ENCODE data around the gene MX2. TPM values are rescaled to one million over a fixed set of nuclear protein-coding genes. Genes with fewer than 3 reads are reported as not detected.

MX2 gene
- total and polyA plus RNA-seq, 10 of the 15 experiments (the other 5 are each of a cell fraction or from before 2014, with no cell fraction given): 10.5 to 167 (median 46.1) TPM

DNA sequence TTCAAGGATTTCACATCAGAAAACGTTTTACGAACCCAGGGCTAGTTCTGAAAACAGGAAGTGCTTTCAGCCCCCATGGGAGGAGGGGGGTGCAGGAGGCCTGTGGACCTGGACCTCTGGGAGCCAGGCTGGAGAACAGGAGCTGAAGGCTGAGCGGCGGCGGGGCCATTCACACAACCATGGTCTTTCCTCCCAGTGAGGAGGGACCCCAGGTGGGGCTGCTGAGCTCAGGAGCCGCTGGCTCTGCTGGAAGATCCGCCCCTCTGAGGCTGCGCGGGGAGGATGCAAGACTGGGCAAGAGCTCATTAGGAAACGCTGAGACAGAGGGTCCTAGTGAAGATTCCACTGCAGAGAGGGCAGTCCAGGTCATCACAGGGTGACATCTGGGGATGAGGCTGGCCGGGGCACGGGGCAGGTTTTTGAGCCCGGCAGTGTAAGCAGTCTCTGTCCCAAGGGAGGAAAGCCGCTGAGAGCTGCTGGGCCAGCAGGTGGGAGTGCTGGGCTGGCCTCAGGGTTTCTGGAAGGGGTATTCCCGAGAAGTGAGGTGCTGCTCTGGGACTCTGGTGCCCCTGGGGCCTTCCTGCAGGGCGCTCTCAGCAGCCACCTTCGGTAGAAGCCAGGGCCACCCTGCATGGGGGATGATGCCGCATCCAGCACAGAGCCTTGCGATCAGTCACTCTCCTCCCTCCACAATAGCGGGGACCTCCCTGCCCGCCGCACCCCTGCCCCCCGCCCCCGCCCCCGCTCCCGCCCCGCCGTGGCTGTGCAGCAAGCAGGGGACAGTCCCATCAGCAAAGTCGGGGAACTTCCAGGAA lies 7.5 kb downstream of the MX2 start (continued):
- TF ChIP-seq PAX5 (IDR thresholded peaks at IDR 0.05; ENCODE audit: borderline replicate concordance, low read depth, low read length) (peak; percentile 46; the same call in 1 of the 2 replicates), ZNF207 (IDR thresholded peaks at IDR 0.05; ENCODE audit: borderline replicate concordance) (peak; percentile 66; the same call in 1 of the 2 replicates), RCOR1 (conservative IDR thresholded peaks at IDR 0.05; ENCODE audit: low read depth, low read length) (no peak), FOS (IDR thresholded peaks at IDR 0.05; ENCODE audit: borderline replicate concordance, extremely low read depth, insufficient read length) (no peak), ASH2L (IDR thresholded peaks at IDR 0.05; ENCODE audit: borderline replicate concordance, low read depth) (no peak), CBX3 (IDR thresholded peaks at IDR 0.05; ENCODE audit: borderline replicate concordance, low read depth) (no peak), SREBF2 (IDR thresholded peaks at IDR 0.05; ENCODE audit: low read length) (no peak), ZZZ3 (IDR thresholded peaks at IDR 0.05; ENCODE audit: control insufficient read depth, insufficient read length, low read depth) (no peak), ESRRA (IDR thresholded peaks at IDR 0.05; ENCODE audit: low read length) (no peak), ZSCAN29 (IDR thresholded peaks at IDR 0.05) (no peak), BHLHE40 (IDR thresholded peaks at IDR 0.05; ENCODE audit: borderline replicate concordance in 1 of 2, low read depth in 2 of 2, low read length in 1 of 2) (peak; percentile 10 to 58; a peak in 3 of 4 replicates), SREBF1 (IDR thresholded peaks at IDR 0.05; ENCODE audit: low read length) (no peak), SP1 (IDR thresholded peaks at IDR 0.05; ENCODE audit: low read depth, low read length) (peak; percentile 10), RBBP5 (conservative IDR thresholded peaks at IDR 0.05) (no peak), CEBPB (IDR thresholded peaks at IDR 0.05; ENCODE audit: borderline replicate concordance in 1 of 2, low read depth in 2 of 2, low read length in 2 of 2) (no peak), SMAD1 (IDR thresholded peaks at IDR 0.05; ENCODE audit: low read depth, partially characterized antibody) (peak; percentile 33), SMARCA5 (IDR thresholded peaks at IDR 0.05) (no peak), MYC (IDR thresholded peaks at IDR 0.05; ENCODE audit: insufficient read depth, insufficient read length, insufficient replicate concordance, low read length, severe bottlenecking) (no peak)
- TF ChIP-seq, protein P1, sequence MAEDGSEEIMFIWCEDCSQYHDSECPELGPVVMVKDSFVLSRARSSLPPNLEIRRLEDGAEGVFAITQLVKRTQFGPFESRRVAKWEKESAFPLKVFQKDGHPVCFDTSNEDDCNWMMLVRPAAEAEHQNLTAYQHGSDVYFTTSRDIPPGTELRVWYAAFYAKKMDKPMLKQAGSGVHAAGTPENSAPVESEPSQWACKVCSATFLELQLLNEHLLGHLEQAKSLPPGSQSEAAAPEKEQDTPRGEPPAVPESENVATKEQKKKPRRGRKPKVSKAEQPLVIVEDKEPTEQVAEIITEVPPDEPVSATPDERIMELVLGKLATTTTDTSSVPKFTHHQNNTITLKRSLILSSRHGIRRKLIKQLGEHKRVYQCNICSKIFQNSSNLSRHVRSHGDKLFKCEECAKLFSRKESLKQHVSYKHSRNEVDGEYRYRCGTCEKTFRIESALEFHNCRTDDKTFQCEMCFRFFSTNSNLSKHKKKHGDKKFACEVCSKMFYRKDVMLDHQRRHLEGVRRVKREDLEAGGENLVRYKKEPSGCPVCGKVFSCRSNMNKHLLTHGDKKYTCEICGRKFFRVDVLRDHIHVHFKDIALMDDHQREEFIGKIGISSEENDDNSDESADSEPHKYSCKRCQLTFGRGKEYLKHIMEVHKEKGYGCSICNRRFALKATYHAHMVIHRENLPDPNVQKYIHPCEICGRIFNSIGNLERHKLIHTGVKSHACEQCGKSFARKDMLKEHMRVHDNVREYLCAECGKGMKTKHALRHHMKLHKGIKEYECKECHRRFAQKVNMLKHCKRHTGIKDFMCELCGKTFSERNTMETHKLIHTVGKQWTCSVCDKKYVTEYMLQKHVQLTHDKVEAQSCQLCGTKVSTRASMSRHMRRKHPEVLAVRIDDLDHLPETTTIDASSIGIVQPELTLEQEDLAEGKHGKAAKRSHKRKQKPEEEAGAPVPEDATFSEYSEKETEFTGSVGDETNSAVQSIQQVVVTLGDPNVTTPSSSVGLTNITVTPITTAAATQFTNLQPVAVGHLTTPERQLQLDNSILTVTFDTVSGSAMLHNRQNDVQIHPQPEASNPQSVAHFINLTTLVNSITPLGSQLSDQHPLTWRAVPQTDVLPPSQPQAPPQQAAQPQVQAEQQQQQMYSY (CRISPR knock-in tag; IDR thresholded peaks at IDR 0.05): no peak
- TF ChIP-seq, protein P2, sequence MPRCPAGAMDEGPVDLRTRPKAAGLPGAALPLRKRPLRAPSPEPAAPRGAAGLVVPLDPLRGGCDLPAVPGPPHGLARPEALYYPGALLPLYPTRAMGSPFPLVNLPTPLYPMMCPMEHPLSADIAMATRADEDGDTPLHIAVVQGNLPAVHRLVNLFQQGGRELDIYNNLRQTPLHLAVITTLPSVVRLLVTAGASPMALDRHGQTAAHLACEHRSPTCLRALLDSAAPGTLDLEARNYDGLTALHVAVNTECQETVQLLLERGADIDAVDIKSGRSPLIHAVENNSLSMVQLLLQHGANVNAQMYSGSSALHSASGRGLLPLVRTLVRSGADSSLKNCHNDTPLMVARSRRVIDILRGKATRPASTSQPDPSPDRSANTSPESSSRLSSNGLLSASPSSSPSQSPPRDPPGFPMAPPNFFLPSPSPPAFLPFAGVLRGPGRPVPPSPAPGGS (IDR thresholded peaks at IDR 0.05; ENCODE audit: borderline replicate concordance, insufficient read depth, low read depth, low read length, poor library complexity, severe bottlenecking): peak; percentile 45
- TF ChIP-seq, protein P3, sequence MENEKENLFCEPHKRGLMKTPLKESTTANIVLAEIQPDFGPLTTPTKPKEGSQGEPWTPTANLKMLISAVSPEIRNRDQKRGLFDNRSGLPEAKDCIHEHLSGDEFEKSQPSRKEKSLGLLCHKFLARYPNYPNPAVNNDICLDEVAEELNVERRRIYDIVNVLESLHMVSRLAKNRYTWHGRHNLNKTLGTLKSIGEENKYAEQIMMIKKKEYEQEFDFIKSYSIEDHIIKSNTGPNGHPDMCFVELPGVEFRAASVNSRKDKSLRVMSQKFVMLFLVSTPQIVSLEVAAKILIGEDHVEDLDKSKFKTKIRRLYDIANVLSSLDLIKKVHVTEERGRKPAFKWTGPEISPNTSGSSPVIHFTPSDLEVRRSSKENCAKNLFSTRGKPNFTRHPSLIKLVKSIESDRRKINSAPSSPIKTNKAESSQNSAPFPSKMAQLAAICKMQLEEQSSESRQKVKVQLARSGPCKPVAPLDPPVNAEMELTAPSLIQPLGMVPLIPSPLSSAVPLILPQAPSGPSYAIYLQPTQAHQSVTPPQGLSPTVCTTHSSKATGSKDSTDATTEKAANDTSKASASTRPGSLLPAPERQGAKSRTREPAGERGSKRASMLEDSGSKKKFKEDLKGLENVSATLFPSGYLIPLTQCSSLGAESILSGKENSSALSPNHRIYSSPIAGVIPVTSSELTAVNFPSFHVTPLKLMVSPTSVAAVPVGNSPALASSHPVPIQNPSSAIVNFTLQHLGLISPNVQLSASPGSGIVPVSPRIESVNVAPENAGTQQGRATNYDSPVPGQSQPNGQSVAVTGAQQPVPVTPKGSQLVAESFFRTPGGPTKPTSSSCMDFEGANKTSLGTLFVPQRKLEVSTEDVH (IDR thresholded peaks at IDR 0.05; ENCODE audit: low read depth, partially characterized antibody): no peak

All from GM12878 (cell line).